ENCODE data around the gene INPP5K.

INPP5K gene

GRCh38 chr17:1494736-1495253 is 21.6 kb downstream of the INPP5K start:
- Histone ChIP-seq H3K9me3 (ENCODE audit: low read depth, low read length) (no peaks in the 10 kb centered on the region), H3K4me3 (no peak overlapping the region), H3K27ac (peak overlapping the region; percentile 75; the same call in 1 of the 2 replicates), H3K9ac (ENCODE audit: insufficient read length) (no peak overlapping the region), H3K36me3 (ENCODE audit: insufficient read depth, low read length) (no peaks in the 10 kb centered on the region)
- DNase-seq (ENCODE audit: low read depth, low spot score): no peak
- TF ChIP-seq POLR2AphosphoS5 (IDR thresholded peaks at IDR 0.05; ENCODE audit: borderline replicate concordance, low read depth, low read length) (no peak), EZH2 (IDR thresholded peaks at IDR 0.05) (no peak), FOXP2 (optimal IDR thresholded peaks at IDR 0.05; ENCODE audit: control extremely low read depth, extremely low read length, insufficient read depth) (no peak)

GRCh38 chr17:1494203-1494602 is 22.2 kb downstream of the INPP5K start:
- H3K27ac ChIP-seq: peak overlapping the region; percentile 75; the same call in 1 of the 2 replicates
- no peaks in the 10 kb centered on the region for H3K9me3 ChIP-seq (ENCODE audit: low read depth, low read length)
- TF ChIP-seq POLR2AphosphoS5 (IDR thresholded peaks at IDR 0.05; ENCODE audit: borderline replicate concordance, low read depth, low read length): no peak
- TF ChIP-seq FOXP2 (optimal IDR thresholded peaks at IDR 0.05; ENCODE audit: control extremely low read depth, extremely low read length, insufficient read depth): no peak
- no peak for TF ChIP-seq EZH2 (IDR thresholded peaks at IDR 0.05)
- no peak overlapping the region for H3K4me3 ChIP-seq
- H3K36me3 ChIP-seq (ENCODE audit: insufficient read depth, low read length): no peaks in the 10 kb centered on the region
- DNase-seq (ENCODE audit: low read depth, low spot score): no peak
- H3K9ac ChIP-seq (ENCODE audit: insufficient read length): no peak overlapping the region

- Histone ChIP-seq H3K9me3 (ENCODE audit: low read depth, low read length) (no peaks in the 10 kb centered on the region), H3K36me3 (ENCODE audit: insufficient read depth, low read length) (no peaks in the 10 kb centered on the region), H3K27ac (peak overlapping the region; percentile 4; the same call in 1 of the 2 replicates), H3K9ac (ENCODE audit: insufficient read length) (no peak overlapping the region), H3K4me3 (peak overlapping the region; percentile 37)
- TF ChIP-seq EZH2 (IDR thresholded peaks at IDR 0.05) (no peak), POLR2AphosphoS5 (IDR thresholded peaks at IDR 0.05; ENCODE audit: borderline replicate concordance, low read depth, low read length) (no peak), FOXP2 (optimal IDR thresholded peaks at IDR 0.05; ENCODE audit: control extremely low read depth, extremely low read length, insufficient read depth) (no peak)
- no peak for DNase-seq (ENCODE audit: low read depth, low spot score)
These were observed 23.0 kb downstream of the INPP5K start for GRCh38 chr17:1493291-1493980.

GRCh38 chr17:1492249-1493206 is 23.9 kb downstream of the INPP5K start, which contains the start of gene MYO1C:
MYO1C (minus strand) TSS chr17:1492686; CDS start chr17:1492487, 199 bp downstream.
- no peak within 1 kb of the TSS for H3K9ac ChIP-seq (ENCODE audit: insufficient read length)
- H3K27ac ChIP-seq: peak within 1 kb of the TSS; percentile 4; the same call in 1 of the 2 replicates
- no peak for TF ChIP-seq POLR2AphosphoS5 (IDR thresholded peaks at IDR 0.05; ENCODE audit: borderline replicate concordance, low read depth, low read length)
- no peak for TF ChIP-seq EZH2 (IDR thresholded peaks at IDR 0.05)
- TF ChIP-seq FOXP2 (optimal IDR thresholded peaks at IDR 0.05; ENCODE audit: control extremely low read depth, extremely low read length, insufficient read depth): no peak
- no peak for DNase-seq (ENCODE audit: low read depth, low spot score)
- peak within 1 kb of the TSS; percentile 59 for H3K4me3 ChIP-seq
- H3K36me3 ChIP-seq (ENCODE audit: insufficient read depth, low read length): no peaks in the 10 kb centered on the region
- H3K9me3 ChIP-seq (ENCODE audit: low read depth, low read length): no peaks in the 10 kb centered on the region

- no peak overlapping the region for H3K27ac ChIP-seq
- H3K4me3 ChIP-seq: peak overlapping the region; percentile 94
- H3K9me3 ChIP-seq (ENCODE audit: low read depth, low read length): no peaks in the 10 kb centered on the region
- TF ChIP-seq FOXP2 (optimal IDR thresholded peaks at IDR 0.05; ENCODE audit: control extremely low read depth, extremely low read length, insufficient read depth) (no peak), POLR2AphosphoS5 (IDR thresholded peaks at IDR 0.05; ENCODE audit: borderline replicate concordance, low read depth, low read length) (no peak), EZH2 (IDR thresholded peaks at IDR 0.05) (no peak)
- H3K9ac ChIP-seq (ENCODE audit: insufficient read length): peak overlapping the region; percentile 70
- H3K36me3 ChIP-seq (ENCODE audit: insufficient read depth, low read length): no peaks in the 10 kb centered on the region
- no peak for DNase-seq (ENCODE audit: low read depth, low spot score)
These were observed 24.8 kb downstream of the INPP5K start for GRCh38 chr17:1491443-1492248.

- H3K9me3 ChIP-seq (ENCODE audit: low read depth, low read length): no peaks in the 10 kb centered on the region
- peak overlapping the region; percentile 70 for H3K9ac ChIP-seq (ENCODE audit: insufficient read length)
- peak overlapping the region; percentile 46; the same call in 1 of the 2 replicates for H3K27ac ChIP-seq
- DNase-seq (ENCODE audit: low read depth, low spot score): no peak
- H3K4me3 ChIP-seq: peak overlapping the region; percentile 94
- H3K36me3 ChIP-seq (ENCODE audit: insufficient read depth, low read length): no peaks in the 10 kb centered on the region
- peak; percentile 46; the same call in 1 of the 2 replicates for TF ChIP-seq POLR2AphosphoS5 (IDR thresholded peaks at IDR 0.05; ENCODE audit: borderline replicate concordance, low read depth, low read length)
- TF ChIP-seq EZH2 (IDR thresholded peaks at IDR 0.05): no peak
- TF ChIP-seq FOXP2 (optimal IDR thresholded peaks at IDR 0.05; ENCODE audit: control extremely low read depth, extremely low read length, insufficient read depth): no peak
These were observed 25.6 kb downstream of the INPP5K start for GRCh38 chr17:1490643-1491442.

- Histone ChIP-seq H3K4me3 (peak overlapping the region; percentile 74), H3K36me3 (ENCODE audit: insufficient read depth, low read length) (peaks cover 3% of the 10 kb centered on the region; the same call in 1 of the 2 replicates), H3K9me3 (ENCODE audit: low read depth, low read length) (no peaks in the 10 kb centered on the region), H3K27ac (peak overlapping the region; percentile 94), H3K9ac (ENCODE audit: insufficient read length) (no peak overlapping the region)
- no peak for TF ChIP-seq POLR2AphosphoS5 (IDR thresholded peaks at IDR 0.05; ENCODE audit: borderline replicate concordance, low read depth, low read length)
- TF ChIP-seq FOXP2 (optimal IDR thresholded peaks at IDR 0.05; ENCODE audit: control extremely low read depth, extremely low read length, insufficient read depth): no peak
- no peak for TF ChIP-seq EZH2 (IDR thresholded peaks at IDR 0.05)
- no peak for DNase-seq (ENCODE audit: low read depth, low spot score)
These were observed 27.6 kb downstream of the INPP5K start for GRCh38 chr17:1488826-1489270.

All from SK-N-MC (cell line).